Measurements from ENCODE around the gene GPR160. TPM values are rescaled to one million over a fixed set of nuclear protein-coding genes. Genes with fewer than 3 reads are reported as not detected.
A peak's percentile ranks its signal among the peaks of the same experiment; 100 is the strongest.

Gene GPR160
- polyA plus RNA-seq, 3 donors: 10.0 to 19.7 (median 11.5) TPM

DNA sequence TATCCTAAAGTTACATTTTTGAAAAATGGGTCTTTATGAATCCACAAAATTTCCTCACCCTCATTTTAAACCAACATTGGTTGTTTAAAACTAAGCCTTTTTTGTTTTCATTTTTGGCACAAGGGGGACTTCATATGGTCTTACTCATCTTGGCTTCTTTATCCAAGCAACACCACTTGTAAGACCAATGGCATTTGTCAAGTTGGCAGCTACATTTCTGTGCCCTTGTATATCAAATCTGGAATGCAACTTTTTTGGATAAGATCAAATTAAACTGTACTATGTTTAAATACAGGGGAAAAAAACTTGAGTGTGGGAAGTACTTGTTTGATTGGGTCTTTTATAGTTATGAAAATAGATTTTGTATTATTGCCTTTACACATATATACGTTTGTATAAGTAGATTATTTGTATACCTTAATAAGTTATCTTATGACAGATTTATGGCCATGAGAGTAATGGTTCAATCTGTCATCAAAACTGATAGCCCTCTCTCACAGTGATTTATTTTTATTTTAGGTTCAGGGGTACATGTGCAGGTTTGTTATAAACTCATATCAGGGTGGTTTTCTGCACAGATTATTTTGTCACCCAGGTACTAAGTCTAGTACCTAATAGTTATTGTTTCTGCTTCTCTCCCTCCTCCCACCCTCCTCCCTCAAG, 43.4 kb downstream of the GPR160 start:
- H3K9me3 ChIP-seq (replicated peaks in 1 of 2; ENCODE audit: control insufficient read depth in 1 of 2, insufficient read depth in 1 of 2, low read length in 2 of 2): no peaks in the 10 kb centered on the region
- intact Hi-C loops (cut with micrococcal nuclease): no loop called here
- TF ChIP-seq, protein P1, sequence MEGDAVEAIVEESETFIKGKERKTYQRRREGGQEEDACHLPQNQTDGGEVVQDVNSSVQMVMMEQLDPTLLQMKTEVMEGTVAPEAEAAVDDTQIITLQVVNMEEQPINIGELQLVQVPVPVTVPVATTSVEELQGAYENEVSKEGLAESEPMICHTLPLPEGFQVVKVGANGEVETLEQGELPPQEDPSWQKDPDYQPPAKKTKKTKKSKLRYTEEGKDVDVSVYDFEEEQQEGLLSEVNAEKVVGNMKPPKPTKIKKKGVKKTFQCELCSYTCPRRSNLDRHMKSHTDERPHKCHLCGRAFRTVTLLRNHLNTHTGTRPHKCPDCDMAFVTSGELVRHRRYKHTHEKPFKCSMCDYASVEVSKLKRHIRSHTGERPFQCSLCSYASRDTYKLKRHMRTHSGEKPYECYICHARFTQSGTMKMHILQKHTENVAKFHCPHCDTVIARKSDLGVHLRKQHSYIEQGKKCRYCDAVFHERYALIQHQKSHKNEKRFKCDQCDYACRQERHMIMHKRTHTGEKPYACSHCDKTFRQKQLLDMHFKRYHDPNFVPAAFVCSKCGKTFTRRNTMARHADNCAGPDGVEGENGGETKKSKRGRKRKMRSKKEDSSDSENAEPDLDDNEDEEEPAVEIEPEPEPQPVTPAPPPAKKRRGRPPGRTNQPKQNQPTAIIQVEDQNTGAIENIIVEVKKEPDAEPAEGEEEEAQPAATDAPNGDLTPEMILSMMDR (IDR thresholded peaks at IDR 0.05): no peak
- Mint-ChIP-seq H3K27ac (no peak overlapping the region), H3K27me3 (ENCODE audit: low read depth in 3 of 3) (no peaks in the 10 kb centered on the region), H3K4me1 (no peaks in the 10 kb centered on the region), H3K4me3 (no peak overlapping the region), H3K9me3 (peaks cover 0 to 2% (median 0%) of the 10 kb centered on the region in 7 donors), H3K36me3 (peaks cover 46 to 66% of the 10 kb centered on the region in 2 donors)
- H3K36me3 ChIP-seq (replicated peaks in 1 of 2; ENCODE audit: control insufficient read depth in 1 of 2, insufficient read depth in 2 of 2, low read length in 2 of 2): peaks cover 27 to 69% of the 10 kb centered on the region in 2 donors
- no peak for DNase-seq
- H3K4me1 ChIP-seq (ENCODE audit: control insufficient read depth in 1 of 2, insufficient read depth in 2 of 2, low read length in 2 of 2): no peaks in the 10 kb centered on the region
- H4K20me1 ChIP-seq (ENCODE audit: insufficient read depth, low read length): no peaks in the 10 kb centered on the region
- no CpG with 5 or more reads among the region's 1 CpG for WGBS (ENCODE audit: insufficient coverage)
- no peak overlapping the region for H3K4me3 ChIP-seq (replicated peaks in 1 of 3; ENCODE audit: low read depth in 2 of 3, low read length in 3 of 3)
- no peak overlapping the region for H2AFZ ChIP-seq (ENCODE audit: insufficient read depth, low read depth, low read length, poor library complexity, severe bottlenecking)
- H3K79me2 ChIP-seq (ENCODE audit: insufficient read depth, low read length): no peaks in the 10 kb centered on the region
- H3K27ac ChIP-seq (ENCODE audit: low read depth in 1 of 2, low read length in 2 of 2): no peak overlapping the region
- no peak overlapping the region for H3K4me2 ChIP-seq (replicated peaks; ENCODE audit: extremely low read depth, low read length, poor library complexity, severe bottlenecking)
- H3K27me3 ChIP-seq (ENCODE audit: control insufficient read depth in 2 of 2, insufficient read depth in 2 of 2, low read length in 2 of 2): no peaks in the 10 kb centered on the region
- H3K9ac ChIP-seq (ENCODE audit: insufficient read depth, low read length, poor library complexity, severe bottlenecking): no peak overlapping the region

DNA sequence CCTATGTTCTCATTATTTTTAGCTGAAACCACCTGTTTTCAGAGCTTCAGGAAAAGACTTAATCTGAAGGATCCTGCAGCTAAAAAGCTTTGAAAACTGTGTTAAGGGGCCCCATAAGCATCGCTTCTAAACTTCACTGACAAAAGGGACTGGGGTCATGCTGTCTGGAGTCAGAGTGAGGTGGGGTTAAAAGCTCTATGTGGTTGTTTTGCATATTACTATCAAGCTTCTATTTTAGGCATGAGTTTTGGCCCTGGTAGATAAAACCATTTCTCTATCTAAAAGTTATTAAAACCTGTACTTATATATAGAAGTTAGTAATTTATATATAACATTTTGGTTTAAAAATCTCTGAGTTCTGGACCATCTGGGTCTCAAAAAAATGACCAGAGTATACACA, 45.5 kb downstream of the GPR160 start:
- peak overlapping the region in 2 of 7 donors; percentile 2 to 20 for H3K27ac Mint-ChIP-seq
- Histone ChIP-seq H3K4me2 (replicated peaks; ENCODE audit: extremely low read depth, low read length, poor library complexity, severe bottlenecking) (no peak overlapping the region), H3K27ac (ENCODE audit: low read depth in 1 of 2, low read length in 2 of 2) (no peak overlapping the region), H3K27me3 (ENCODE audit: control insufficient read depth in 2 of 2, insufficient read depth in 2 of 2, low read length in 2 of 2) (no peaks in the 10 kb centered on the region), H3K79me2 (ENCODE audit: insufficient read depth, low read length) (no peaks in the 10 kb centered on the region), H3K4me3 (replicated peaks in 1 of 3; ENCODE audit: low read depth in 2 of 3, low read length in 3 of 3) (no peak overlapping the region), H3K9me3 (replicated peaks in 1 of 2; ENCODE audit: control insufficient read depth in 1 of 2, insufficient read depth in 1 of 2, low read length in 2 of 2) (no peaks in the 10 kb centered on the region), H3K4me1 (ENCODE audit: control insufficient read depth in 1 of 2, insufficient read depth in 2 of 2, low read length in 2 of 2) (no peaks in the 10 kb centered on the region), H4K20me1 (ENCODE audit: insufficient read depth, low read length) (no peaks in the 10 kb centered on the region), H3K9ac (ENCODE audit: insufficient read depth, low read length, poor library complexity, severe bottlenecking) (no peak overlapping the region), H2AFZ (ENCODE audit: insufficient read depth, low read depth, low read length, poor library complexity, severe bottlenecking) (no peak overlapping the region), H3K36me3 (replicated peaks in 1 of 2; ENCODE audit: control insufficient read depth in 1 of 2, insufficient read depth in 2 of 2, low read length in 2 of 2) (peaks cover 48 to 78% of the 10 kb centered on the region in 2 donors)
- no peak overlapping the region for H3K4me3 Mint-ChIP-seq
- TF ChIP-seq, protein P1 (IDR thresholded peaks at IDR 0.05): no peak
- H3K36me3 Mint-ChIP-seq: peaks cover 51 to 69% of the 10 kb centered on the region in 2 donors
- WGBS (ENCODE audit: insufficient coverage): 100% methylated on average over 1 of the region's 1 CpG
- H3K4me1 Mint-ChIP-seq: no peaks in the 10 kb centered on the region
- no peak for DNase-seq
- intact Hi-C loops (cut with micrococcal nuclease): no loop called here
- no peaks in the 10 kb centered on the region for H3K9me3 Mint-ChIP-seq
- no peaks in the 10 kb centered on the region for H3K27me3 Mint-ChIP-seq (ENCODE audit: low read depth in 3 of 3)

Measured in CD14-positive monocyte (primary cell).